Testis (tissue), 3 donors: ENCODE data around the gene COX15. TPM values are rescaled to one million over a fixed set of nuclear protein-coding genes. Genes with fewer than 3 reads are reported as not detected.

Experiments
- DNase-seq: peaks from one replicate; pipeline ENCODE4 v3.0.0-alpha.2; 2019
- H3K27ac ChIP-seq, 2 donors: fragments of 200-600 bp; sonication (generic); one replicate each; pipeline ENCODE4 v1.5.1; 2019
- H3K27me3 ChIP-seq: fragments of 200-600 bp; sonication (generic); one replicate; pipeline ENCODE4 v1.5.1; 2019
- H3K36me3 ChIP-seq: fragments of 200-600 bp; sonication (generic); one replicate; pipeline ENCODE4 v1.5.1; 2017; ENCODE audit warnings: low read depth; ENCODE audit errors: missing control alignments
- H3K4me1 ChIP-seq: fragments of 200-600 bp; sonication (generic); one replicate; pipeline ENCODE4 v1.5.1; 2019
- H3K4me3 ChIP-seq, 2 donors: fragments of 200-600 bp; sonication (generic); one replicate each; pipeline ENCODE4 v1.5.1; 2017 to 2019
- H3K9me3 ChIP-seq: fragments of 200-600 bp; sonication (generic); one replicate; pipeline ENCODE4 v1.5.1; 2017
- CTCF ChIP-seq, 3 experiments: fragments of 450-650 bp in 2 of 3; fragments of 200-600 bp in 1 of 3; sonication (generic) in 1 of 3; IDR thresholded peaks; one replicate each; pipeline ENCODE4 v1.5.1; 2016 to 2019; ENCODE audit warnings: antibody characterized with exemption in 3 of 3, mild to moderate bottlenecking in 2 of 3, moderate library complexity in 1 of 3
- POLR2A ChIP-seq: fragments of 450-650 bp; IDR thresholded peaks from one replicate; pipeline ENCODE4 v1.6.1; 2017; ENCODE audit warnings: antibody characterized with exemption, mild to moderate bottlenecking, moderate library complexity
- WGBS, 2 donors: methylation state at CpG; one replicate each; pipeline ENCODE4 v1.1.5; 2018; 5-methylcytosine and 5-hydroxymethylcytosine counted together
- intact Hi-C: fragments of 100-400 bp; cut with DNase I; formaldehyde crosslinking; loops from one replicate; pipeline ENCODE4 v1.15.1; 2023; ENCODE audit warnings: low total_unique reads
- polyA plus RNA-seq: library from polyadenylated mRNA; stranded (reverse); fragments of 350-450 nt; fragmentation: Illumina TruSeq; extraction: RNeasy Lipid Tissue Mini Kit (QIAGEN cat#74804); gene quantifications from one replicate; pipeline ENCODE4 v1.2.3, GENCODE V29; 2014; ENCODE audit warnings: low read depth, low replicate concordance; ENCODE audit not compliant: insufficient read depth
- total RNA-seq, 2 donors: library from RNA; depleted of rRNA; stranded (reverse); fragments of >200 nt; gene quantifications; one replicate each; pipeline ENCODE4 v1.2.3, GENCODE V29; 2016

The COX15 gene
- total and polyA plus RNA-seq, 3 donors from 2014 or later = 30.0 to 47.4 (median 45.8) TPM

- no peak for TF ChIP-seq CTCF (IDR thresholded peaks at IDR 0.05)
- no peak for TF ChIP-seq POLR2A
- Histone ChIP-seq H3K27ac (no peak overlapping the region), H3K36me3 (no peaks in the 10 kb centered on the region), H3K4me3 (no peak overlapping the region), H3K27me3 (no peaks in the 10 kb centered on the region), H3K9me3 (no peaks in the 10 kb centered on the region), H3K4me1 (no peaks in the 10 kb centered on the region)
- no peak for DNase-seq
- intact Hi-C loops = no loop called here
- WGBS, 2 donors = 75 to 77% methylated on average over 4 of the region's 4 CpGs
These were observed 33.9 kb upstream of the COX15 start for GRCh38 chr10:99765672-99766301.

GRCh38 chr10:99761365-99761764 is 29.4 kb upstream of the COX15 start:
- H3K9me3 ChIP-seq = no peaks in the 10 kb centered on the region

GRCh38 chr10:99760321-99760720 is 28.4 kb upstream of the COX15 start:
- no peaks in the 10 kb centered on the region for H3K36me3 ChIP-seq
- TF ChIP-seq CTCF (IDR thresholded peaks at IDR 0.05) (no peak), POLR2A (no peak)

More at GRCh38 chr10:99761365-99761764, 29.4 kb upstream of the COX15 start:
- Histone ChIP-seq H3K4me1 (no peaks in the 10 kb centered on the region), H3K27me3 (no peaks in the 10 kb centered on the region), H3K4me3 (no peak overlapping the region), H3K27ac (no peak overlapping the region), H3K36me3 (no peaks in the 10 kb centered on the region)
- intact Hi-C loops = no loop called here
- TF ChIP-seq POLR2A (no peak), CTCF (IDR thresholded peaks at IDR 0.05) (no peak)
- no peak for DNase-seq

GRCh38 chr10:99758211-99758891 is 26.4 kb upstream of the COX15 start:
- intact Hi-C loops = no loop called here
- Histone ChIP-seq H3K4me1 (no peaks in the 10 kb centered on the region), H3K4me3 (no peak overlapping the region), H3K9me3 (no peaks in the 10 kb centered on the region), H3K27ac (no peak overlapping the region), H3K36me3 (no peaks in the 10 kb centered on the region), H3K27me3 (no peaks in the 10 kb centered on the region)
- no peak for DNase-seq
- TF ChIP-seq CTCF (IDR thresholded peaks at IDR 0.05) (no peak), POLR2A (no peak)
- WGBS, 2 donors = 85 to 96% methylated on average over 2 of the region's 2 CpGs

More at GRCh38 chr10:99760321-99760720, 28.4 kb upstream of the COX15 start:
- Histone ChIP-seq H3K27ac (no peak overlapping the region), H3K9me3 (no peaks in the 10 kb centered on the region), H3K4me3 (no peak overlapping the region), H3K4me1 (no peaks in the 10 kb centered on the region), H3K27me3 (no peaks in the 10 kb centered on the region)
- WGBS, 2 donors = 86 to 92% methylated on average over 1 of the region's 1 CpG
- intact Hi-C loops = no loop called here
- no peak for DNase-seq

GRCh38 chr10:99756159-99756558 is 24.2 kb upstream of the COX15 start:
- no peaks in the 10 kb centered on the region for H3K9me3 ChIP-seq
- no peak for DNase-seq
- intact Hi-C loops = no loop called here
- H3K27me3 ChIP-seq = no peaks in the 10 kb centered on the region
- H3K4me1 ChIP-seq = no peaks in the 10 kb centered on the region
- WGBS, 2 donors = 83 to 90% methylated on average over 1 of the region's 1 CpG
- no peak for TF ChIP-seq CTCF (IDR thresholded peaks at IDR 0.05)
- no peak for TF ChIP-seq POLR2A
- H3K36me3 ChIP-seq = no peaks in the 10 kb centered on the region
- H3K4me3 ChIP-seq = no peak overlapping the region
- H3K27ac ChIP-seq = no peak overlapping the region
